ENCODE measurements around the gene JADE3.

DNA sequence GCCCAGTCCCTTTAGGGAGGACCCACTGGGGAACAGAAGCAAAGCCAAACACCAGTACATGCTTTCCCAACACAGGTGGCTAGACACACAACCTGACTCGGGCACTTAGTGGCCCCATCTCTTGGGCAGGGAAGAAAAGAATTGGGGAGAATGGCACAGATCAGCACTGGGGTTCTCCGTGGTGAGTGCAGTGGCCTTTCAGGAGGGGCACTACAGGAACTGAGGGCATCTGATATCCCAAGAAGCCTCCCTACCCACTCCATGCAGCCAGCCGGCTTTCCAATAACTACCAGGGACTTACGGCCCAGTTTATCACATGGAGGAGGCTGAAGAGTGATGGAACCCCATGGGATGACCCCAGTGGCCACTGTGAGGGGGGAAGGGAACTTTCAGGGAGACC, 189.0 kb downstream of the JADE3 start:
- TF ChIP-seq, protein P1, sequence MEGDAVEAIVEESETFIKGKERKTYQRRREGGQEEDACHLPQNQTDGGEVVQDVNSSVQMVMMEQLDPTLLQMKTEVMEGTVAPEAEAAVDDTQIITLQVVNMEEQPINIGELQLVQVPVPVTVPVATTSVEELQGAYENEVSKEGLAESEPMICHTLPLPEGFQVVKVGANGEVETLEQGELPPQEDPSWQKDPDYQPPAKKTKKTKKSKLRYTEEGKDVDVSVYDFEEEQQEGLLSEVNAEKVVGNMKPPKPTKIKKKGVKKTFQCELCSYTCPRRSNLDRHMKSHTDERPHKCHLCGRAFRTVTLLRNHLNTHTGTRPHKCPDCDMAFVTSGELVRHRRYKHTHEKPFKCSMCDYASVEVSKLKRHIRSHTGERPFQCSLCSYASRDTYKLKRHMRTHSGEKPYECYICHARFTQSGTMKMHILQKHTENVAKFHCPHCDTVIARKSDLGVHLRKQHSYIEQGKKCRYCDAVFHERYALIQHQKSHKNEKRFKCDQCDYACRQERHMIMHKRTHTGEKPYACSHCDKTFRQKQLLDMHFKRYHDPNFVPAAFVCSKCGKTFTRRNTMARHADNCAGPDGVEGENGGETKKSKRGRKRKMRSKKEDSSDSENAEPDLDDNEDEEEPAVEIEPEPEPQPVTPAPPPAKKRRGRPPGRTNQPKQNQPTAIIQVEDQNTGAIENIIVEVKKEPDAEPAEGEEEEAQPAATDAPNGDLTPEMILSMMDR (conservative IDR thresholded peaks at IDR 0.05; ENCODE audit: low read depth in 2 of 2) = no peak
- no peak for TF ChIP-seq STAT1 (IDR thresholded peaks at IDR 0.05; ENCODE audit: unreplicated experiment)
- no peak for TF ChIP-seq ZNF114 (CRISPR knock-in tag; IDR thresholded peaks at IDR 0.05)
- TF ChIP-seq EZH2 (IDR thresholded peaks at IDR 0.05; ENCODE audit: low read depth, unreplicated experiment) = no peak
- no peak for TF ChIP-seq POLR2AphosphoS5 (IDR thresholded peaks at IDR 0.05; ENCODE audit: low read depth)
- TF ChIP-seq, protein P2, sequence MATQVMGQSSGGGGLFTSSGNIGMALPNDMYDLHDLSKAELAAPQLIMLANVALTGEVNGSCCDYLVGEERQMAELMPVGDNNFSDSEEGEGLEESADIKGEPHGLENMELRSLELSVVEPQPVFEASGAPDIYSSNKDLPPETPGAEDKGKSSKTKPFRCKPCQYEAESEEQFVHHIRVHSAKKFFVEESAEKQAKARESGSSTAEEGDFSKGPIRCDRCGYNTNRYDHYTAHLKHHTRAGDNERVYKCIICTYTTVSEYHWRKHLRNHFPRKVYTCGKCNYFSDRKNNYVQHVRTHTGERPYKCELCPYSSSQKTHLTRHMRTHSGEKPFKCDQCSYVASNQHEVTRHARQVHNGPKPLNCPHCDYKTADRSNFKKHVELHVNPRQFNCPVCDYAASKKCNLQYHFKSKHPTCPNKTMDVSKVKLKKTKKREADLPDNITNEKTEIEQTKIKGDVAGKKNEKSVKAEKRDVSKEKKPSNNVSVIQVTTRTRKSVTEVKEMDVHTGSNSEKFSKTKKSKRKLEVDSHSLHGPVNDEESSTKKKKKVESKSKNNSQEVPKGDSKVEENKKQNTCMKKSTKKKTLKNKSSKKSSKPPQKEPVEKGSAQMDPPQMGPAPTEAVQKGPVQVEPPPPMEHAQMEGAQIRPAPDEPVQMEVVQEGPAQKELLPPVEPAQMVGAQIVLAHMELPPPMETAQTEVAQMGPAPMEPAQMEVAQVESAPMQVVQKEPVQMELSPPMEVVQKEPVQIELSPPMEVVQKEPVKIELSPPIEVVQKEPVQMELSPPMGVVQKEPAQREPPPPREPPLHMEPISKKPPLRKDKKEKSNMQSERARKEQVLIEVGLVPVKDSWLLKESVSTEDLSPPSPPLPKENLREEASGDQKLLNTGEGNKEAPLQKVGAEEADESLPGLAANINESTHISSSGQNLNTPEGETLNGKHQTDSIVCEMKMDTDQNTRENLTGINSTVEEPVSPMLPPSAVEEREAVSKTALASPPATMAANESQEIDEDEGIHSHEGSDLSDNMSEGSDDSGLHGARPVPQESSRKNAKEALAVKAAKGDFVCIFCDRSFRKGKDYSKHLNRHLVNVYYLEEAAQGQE (IDR thresholded peaks at IDR 0.05; ENCODE audit: unreplicated experiment) = no peak
- TF ChIP-seq, protein P3, sequence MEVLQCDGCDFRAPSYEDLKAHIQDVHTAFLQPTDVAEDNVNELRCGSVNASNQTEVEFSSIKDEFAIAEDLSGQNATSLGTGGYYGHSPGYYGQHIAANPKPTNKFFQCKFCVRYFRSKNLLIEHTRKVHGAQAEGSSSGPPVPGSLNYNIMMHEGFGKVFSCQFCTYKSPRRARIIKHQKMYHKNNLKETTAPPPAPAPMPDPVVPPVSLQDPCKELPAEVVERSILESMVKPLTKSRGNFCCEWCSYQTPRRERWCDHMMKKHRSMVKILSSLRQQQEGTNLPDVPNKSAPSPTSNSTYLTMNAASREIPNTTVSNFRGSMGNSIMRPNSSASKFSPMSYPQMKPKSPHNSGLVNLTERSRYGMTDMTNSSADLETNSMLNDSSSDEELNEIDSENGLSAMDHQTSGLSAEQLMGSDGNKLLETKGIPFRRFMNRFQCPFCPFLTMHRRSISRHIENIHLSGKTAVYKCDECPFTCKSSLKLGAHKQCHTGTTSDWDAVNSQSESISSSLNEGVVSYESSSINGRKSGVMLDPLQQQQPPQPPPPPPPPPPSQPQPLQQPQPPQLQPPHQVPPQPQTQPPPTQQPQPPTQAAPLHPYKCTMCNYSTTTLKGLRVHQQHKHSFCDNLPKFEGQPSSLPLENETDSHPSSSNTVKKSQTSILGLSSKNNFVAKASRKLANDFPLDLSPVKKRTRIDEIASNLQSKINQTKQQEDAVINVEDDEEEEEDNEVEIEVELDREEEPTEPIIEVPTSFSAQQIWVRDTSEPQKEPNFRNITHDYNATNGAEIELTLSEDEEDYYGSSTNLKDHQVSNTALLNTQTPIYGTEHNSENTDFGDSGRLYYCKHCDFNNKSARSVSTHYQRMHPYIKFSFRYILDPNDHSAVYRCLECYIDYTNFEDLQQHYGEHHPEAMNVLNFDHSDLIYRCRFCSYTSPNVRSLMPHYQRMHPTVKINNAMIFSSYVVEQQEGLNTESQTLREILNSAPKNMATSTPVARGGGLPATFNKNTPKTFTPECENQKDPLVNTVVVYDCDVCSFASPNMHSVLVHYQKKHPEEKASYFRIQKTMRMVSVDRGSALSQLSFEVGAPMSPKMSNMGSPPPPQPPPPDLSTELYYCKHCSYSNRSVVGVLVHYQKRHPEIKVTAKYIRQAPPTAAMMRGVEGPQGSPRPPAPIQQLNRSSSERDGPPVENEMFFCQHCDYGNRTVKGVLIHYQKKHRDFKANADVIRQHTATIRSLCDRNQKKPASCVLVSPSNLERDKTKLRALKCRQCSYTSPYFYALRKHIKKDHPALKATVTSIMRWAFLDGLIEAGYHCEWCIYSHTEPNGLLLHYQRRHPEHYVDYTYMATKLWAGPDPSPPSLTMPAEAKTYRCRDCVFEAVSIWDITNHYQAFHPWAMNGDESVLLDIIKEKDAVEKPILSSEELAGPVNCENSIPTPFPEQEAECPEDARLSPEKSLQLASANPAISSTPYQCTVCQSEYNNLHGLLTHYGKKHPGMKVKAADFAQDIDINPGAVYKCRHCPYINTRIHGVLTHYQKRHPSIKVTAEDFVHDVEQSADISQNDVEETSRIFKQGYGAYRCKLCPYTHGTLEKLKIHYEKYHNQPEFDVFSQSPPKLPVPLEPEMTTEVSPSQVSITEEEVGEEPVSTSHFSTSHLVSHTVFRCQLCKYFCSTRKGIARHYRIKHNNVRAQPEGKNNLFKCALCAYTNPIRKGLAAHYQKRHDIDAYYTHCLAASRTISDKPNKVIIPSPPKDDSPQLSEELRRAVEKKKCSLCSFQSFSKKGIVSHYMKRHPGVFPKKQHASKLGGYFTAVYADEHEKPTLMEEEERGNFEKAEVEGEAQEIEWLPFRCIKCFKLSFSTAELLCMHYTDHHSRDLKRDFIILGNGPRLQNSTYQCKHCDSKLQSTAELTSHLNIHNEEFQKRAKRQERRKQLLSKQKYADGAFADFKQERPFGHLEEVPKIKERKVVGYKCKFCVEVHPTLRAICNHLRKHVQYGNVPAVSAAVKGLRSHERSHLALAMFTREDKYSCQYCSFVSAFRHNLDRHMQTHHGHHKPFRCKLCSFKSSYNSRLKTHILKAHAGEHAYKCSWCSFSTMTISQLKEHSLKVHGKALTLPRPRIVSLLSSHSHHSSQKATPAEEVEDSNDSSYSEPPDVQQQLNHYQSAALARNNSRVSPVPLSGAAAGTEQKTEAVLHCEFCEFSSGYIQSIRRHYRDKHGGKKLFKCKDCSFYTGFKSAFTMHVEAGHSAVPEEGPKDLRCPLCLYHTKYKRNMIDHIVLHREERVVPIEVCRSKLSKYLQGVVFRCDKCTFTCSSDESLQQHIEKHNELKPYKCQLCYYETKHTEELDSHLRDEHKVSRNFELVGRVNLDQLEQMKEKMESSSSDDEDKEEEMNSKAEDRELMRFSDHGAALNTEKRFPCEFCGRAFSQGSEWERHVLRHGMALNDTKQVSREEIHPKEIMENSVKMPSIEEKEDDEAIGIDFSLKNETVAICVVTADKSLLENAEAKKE (CRISPR knock-in tag; IDR thresholded peaks at IDR 0.05) = no peak
- no peak for TF ChIP-seq EZH2phosphoT487 (IDR thresholded peaks at IDR 0.05; ENCODE audit: unreplicated experiment)
- TF ChIP-seq JUNB (IDR thresholded peaks at IDR 0.05; ENCODE audit: unreplicated experiment) = no peak
- no peak for TF ChIP-seq CREB1 (CRISPR knock-in tag; IDR thresholded peaks at IDR 0.05; ENCODE audit: low read depth)
- TF ChIP-seq NANOG (IDR thresholded peaks at IDR 0.05; ENCODE audit: borderline replicate concordance) = no peak
- no peak for TF ChIP-seq ZNF331 (CRISPR knock-in tag; IDR thresholded peaks at IDR 0.05; ENCODE audit: low read depth)

Measured in GM23338 (cell line).